Loucy (cell line): Measurements from ENCODE around the gene SAA1.

Source experiments
- H2AFZ ChIP-seq: fragments of 200-600 bp; sonication (generic); 2 replicates; pipeline ENCODE4 v1.6.0; 2016; ENCODE audit warnings: antibody characterized with exemption, mild to moderate bottlenecking, low read length, moderate library complexity
- H3F3A ChIP-seq: fragments of 200-600 bp; 2 replicates; pipeline ENCODE4 v1.6.0; 2016; ENCODE audit warnings: antibody characterized with exemption, low read depth, mild to moderate bottlenecking
- H3K27me3 ChIP-seq: fragments of 200-600 bp; sonication (generic); 2 replicates; pipeline ENCODE4 v1.6.1; 2014; ENCODE audit warnings: low read length, mild to moderate bottlenecking; ENCODE audit not compliant: insufficient read depth, poor library complexity, severe bottlenecking
- H3K36me3 ChIP-seq: fragments of 200-600 bp; sonication (generic); 2 replicates; pipeline ENCODE4 v1.6.1; 2016; ENCODE audit warnings: low read length; ENCODE audit not compliant: insufficient read depth
- H3K4me1 ChIP-seq: fragments of 200-600 bp; sonication (generic); 2 replicates; pipeline ENCODE4 v1.5.1; 2014; ENCODE audit warnings: low read length, mild to moderate bottlenecking; ENCODE audit not compliant: insufficient read depth, poor library complexity, severe bottlenecking
- H3K4me2 ChIP-seq: fragments of 200-600 bp; sonication (generic); 2 replicates; pipeline ENCODE4 v1.6.0; 2014; ENCODE audit warnings: antibody characterized with exemption, low read length, low read depth, mild to moderate bottlenecking; ENCODE audit not compliant: poor library complexity, severe bottlenecking
- H3K4me3 ChIP-seq: fragments of 200-600 bp; sonication (generic); 2 replicates; pipeline ENCODE4 v1.5.1; 2014; ENCODE audit warnings: low read length, mild to moderate bottlenecking, mixed read lengths; ENCODE audit not compliant: poor library complexity, severe bottlenecking
- H3K79me2 ChIP-seq: fragments of 200-600 bp; sonication (generic); 2 replicates; pipeline ENCODE4 v1.6.1; 2014; ENCODE audit warnings: low read length; ENCODE audit not compliant: insufficient read depth
- H3K9ac ChIP-seq: fragments of 200-600 bp; sonication (generic); 2 replicates; pipeline ENCODE4 v1.6.0; 2014; ENCODE audit warnings: mild to moderate bottlenecking, low read depth, low read length, moderate library complexity; ENCODE audit not compliant: poor library complexity, severe bottlenecking
- H3K9me2 ChIP-seq: fragments of 200-600 bp; sonication (generic); replicated peaks from 2 replicates; pipeline ENCODE4 v1.6.1; 2016; ENCODE audit warnings: low read depth, low read length, mixed read lengths
- H3K9me3 ChIP-seq: fragments of 200-600 bp; sonication (generic); 2 replicates; pipeline ENCODE4 v1.6.1; 2014; ENCODE audit warnings: mild to moderate bottlenecking, antibody characterized with exemption, low read length, low read depth; ENCODE audit not compliant: insufficient read depth
- H4K20me1 ChIP-seq: fragments of 200-600 bp; sonication (generic); 2 replicates; pipeline ENCODE4 v1.6.0; 2014; ENCODE audit warnings: antibody characterized with exemption, low read length, mild to moderate bottlenecking; ENCODE audit not compliant: insufficient read depth, poor library complexity, severe bottlenecking
- EZH2phosphoT487 ChIP-seq: fragments of 200-600 bp; IDR thresholded peaks from 2 replicates; pipeline ENCODE4 v1.6.1; 2018; ENCODE audit warnings: antibody characterized with exemption, mild to moderate bottlenecking, moderate library complexity, borderline replicate concordance
- TF ChIP-seq, protein P1 (sequence below): fragments of 200-600 bp; sonication (generic); conservative IDR thresholded peaks from 2 replicates; pipeline ENCODE4 v1.5.1; 2014; ENCODE audit warnings: mild to moderate bottlenecking, antibody characterized with exemption, low read length

SAA1 gene

DNA sequence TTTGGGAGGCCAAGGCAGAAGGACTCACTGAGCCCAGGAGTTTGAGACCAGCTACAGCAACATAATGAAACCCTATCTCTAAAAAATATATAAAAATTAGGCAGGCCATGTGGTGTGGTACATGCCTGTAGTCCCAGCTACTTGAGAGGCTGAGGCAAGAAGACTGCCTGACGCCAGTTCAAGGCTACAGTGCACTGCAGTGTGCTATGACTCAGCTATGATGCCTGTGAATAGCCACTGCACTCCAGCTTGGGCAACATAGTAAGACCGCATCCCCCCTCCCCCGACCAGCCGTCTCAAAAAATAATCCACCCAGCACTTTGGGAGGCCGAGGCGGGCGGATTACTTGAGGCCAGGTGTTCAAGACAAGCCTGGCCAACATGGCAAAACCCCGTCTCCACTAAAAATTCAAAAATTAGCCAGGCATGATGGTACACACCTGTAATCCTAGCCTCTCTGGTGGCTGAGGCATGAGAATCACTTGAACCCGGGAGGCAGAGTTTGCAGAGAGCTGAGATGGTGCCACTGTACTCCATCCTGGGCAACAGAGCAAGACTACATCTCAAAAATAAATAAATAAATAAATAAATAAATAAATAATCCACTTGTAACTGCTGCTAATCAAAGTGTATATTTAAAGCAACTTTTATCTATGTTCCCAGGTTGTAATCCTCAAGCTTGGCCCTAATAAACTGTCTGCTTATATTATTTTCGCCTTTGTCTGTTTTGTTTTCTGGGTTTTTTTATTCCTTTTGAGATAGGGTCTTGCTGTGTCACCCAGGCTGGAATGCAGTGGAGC lies 48.1 kb downstream of the SAA1 start:
- no peak overlapping the region for H3K4me2 ChIP-seq
- peaks cover 30% of the 10 kb centered on the region for H3K79me2 ChIP-seq
- H3K4me3 ChIP-seq = no peak overlapping the region
- H3K4me1 ChIP-seq = peaks cover 12% of the 10 kb centered on the region
- no peaks in the 10 kb centered on the region for H3K9me2 ChIP-seq
- H3K9me3 ChIP-seq = no peaks in the 10 kb centered on the region
- no peaks in the 10 kb centered on the region for H3F3A ChIP-seq
- peaks cover 3% of the 10 kb centered on the region for H4K20me1 ChIP-seq
- no peak overlapping the region for H2AFZ ChIP-seq
- H3K9ac ChIP-seq = no peak overlapping the region
- no peaks in the 10 kb centered on the region for H3K27me3 ChIP-seq
- TF ChIP-seq, protein P1, sequence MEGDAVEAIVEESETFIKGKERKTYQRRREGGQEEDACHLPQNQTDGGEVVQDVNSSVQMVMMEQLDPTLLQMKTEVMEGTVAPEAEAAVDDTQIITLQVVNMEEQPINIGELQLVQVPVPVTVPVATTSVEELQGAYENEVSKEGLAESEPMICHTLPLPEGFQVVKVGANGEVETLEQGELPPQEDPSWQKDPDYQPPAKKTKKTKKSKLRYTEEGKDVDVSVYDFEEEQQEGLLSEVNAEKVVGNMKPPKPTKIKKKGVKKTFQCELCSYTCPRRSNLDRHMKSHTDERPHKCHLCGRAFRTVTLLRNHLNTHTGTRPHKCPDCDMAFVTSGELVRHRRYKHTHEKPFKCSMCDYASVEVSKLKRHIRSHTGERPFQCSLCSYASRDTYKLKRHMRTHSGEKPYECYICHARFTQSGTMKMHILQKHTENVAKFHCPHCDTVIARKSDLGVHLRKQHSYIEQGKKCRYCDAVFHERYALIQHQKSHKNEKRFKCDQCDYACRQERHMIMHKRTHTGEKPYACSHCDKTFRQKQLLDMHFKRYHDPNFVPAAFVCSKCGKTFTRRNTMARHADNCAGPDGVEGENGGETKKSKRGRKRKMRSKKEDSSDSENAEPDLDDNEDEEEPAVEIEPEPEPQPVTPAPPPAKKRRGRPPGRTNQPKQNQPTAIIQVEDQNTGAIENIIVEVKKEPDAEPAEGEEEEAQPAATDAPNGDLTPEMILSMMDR = no peak
- no peak for TF ChIP-seq EZH2phosphoT487
- peaks cover 17% of the 10 kb centered on the region; the same call in 1 of the 2 replicates for H3K36me3 ChIP-seq

DNA sequence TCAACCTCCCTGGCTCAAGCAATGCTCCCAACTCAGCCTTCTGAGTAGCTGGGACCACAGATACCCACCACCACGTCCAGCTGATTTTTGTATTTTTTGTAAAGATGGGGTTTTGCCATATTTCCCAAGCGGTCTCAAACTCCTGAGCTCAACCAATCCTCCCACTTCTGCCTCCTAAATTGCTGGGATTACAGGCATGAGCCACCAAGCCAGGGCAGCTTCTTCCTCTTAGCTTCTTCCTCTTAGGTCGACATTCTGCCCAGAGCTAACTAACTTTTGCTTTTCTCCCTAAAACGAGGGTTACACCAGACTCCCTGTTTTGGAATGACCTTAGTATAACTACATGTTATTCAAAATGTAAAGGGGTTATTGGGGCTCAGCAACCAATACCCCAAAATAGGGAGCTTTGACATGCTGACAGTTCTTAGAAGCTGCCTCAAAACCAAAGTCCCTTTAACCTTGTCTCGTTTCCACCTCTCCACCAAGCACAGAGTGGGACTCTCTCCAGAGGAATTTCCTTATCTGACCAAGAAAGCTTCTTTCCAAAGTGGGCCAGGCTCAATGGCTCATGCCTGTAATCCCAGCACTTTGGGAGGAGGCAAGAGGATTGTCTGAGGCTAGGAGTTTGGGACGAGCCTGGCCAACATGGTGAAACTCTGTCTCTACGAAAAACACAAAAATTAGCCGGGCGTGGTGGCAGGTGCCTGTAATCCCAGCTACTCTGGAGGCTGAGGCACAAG lies 48.9 kb downstream of the SAA1 start:
- no peak overlapping the region for H3K4me2 ChIP-seq

DNA sequence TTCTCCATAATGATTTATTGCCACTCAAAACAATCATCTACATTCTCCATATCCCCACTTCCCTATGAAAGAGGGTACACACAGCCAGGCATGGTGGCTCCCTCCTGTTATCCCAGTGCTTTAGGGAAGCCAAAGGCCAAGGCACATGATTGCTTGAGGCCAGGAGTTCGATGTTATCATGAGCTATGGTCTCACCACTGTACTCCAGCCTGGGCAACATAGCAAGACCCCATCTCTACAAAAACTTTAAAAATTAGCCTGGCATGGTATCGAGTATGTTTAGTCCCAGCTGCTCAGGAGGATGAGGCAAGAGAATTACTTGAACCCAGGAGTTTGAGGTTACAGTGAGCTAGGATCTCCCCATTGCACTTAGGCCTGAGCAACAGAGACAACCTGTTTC lies 49.8 kb downstream of the SAA1 start:
- H3K79me2 ChIP-seq = peaks cover 47% of the 10 kb centered on the region
- no peak overlapping the region for H2AFZ ChIP-seq
- no peak overlapping the region for H3K4me2 ChIP-seq
- H3K27me3 ChIP-seq = no peaks in the 10 kb centered on the region
- no peaks in the 10 kb centered on the region for H3F3A ChIP-seq
- peaks cover 30% of the 10 kb centered on the region for H3K4me1 ChIP-seq
- no peak overlapping the region for H3K4me3 ChIP-seq
- H3K9me2 ChIP-seq = no peaks in the 10 kb centered on the region
- TF ChIP-seq EZH2phosphoT487 = no peak
- TF ChIP-seq, protein P1 = no peak
- H3K9ac ChIP-seq = no peak overlapping the region
- peaks cover 7% of the 10 kb centered on the region; the same call in 1 of the 2 replicates for H3K36me3 ChIP-seq
- peaks cover 4% of the 10 kb centered on the region for H4K20me1 ChIP-seq
- no peaks in the 10 kb centered on the region for H3K9me3 ChIP-seq

More for the DNA sequence above, 48.9 kb downstream of the SAA1 start:
- Histone ChIP-seq H2AFZ (no peak overlapping the region), H3K9ac (no peak overlapping the region), H3K9me2 (no peaks in the 10 kb centered on the region), H3K36me3 (peaks cover 12% of the 10 kb centered on the region; the same call in 1 of the 2 replicates), H3K9me3 (no peaks in the 10 kb centered on the region), H3K27me3 (no peaks in the 10 kb centered on the region), H3F3A (no peaks in the 10 kb centered on the region), H3K4me3 (no peak overlapping the region), H3K79me2 (peaks cover 38% of the 10 kb centered on the region), H4K20me1 (peaks cover 3% of the 10 kb centered on the region), H3K4me1 (peaks cover 20% of the 10 kb centered on the region)
- TF ChIP-seq EZH2phosphoT487 = no peak
- TF ChIP-seq, protein P1 = no peak
